Cardiac muscle cell (in vitro differentiated cells and primary cell): ENCODE data around the gene ATP1A4. TPM values are rescaled to one million over a fixed set of nuclear protein-coding genes. Genes with fewer than 3 reads are reported as not detected.

ENCODE experiments used
- DNase-seq, 2 donors: peaks; one replicate each; pipeline versions ENCODE4 v3.0.0 to v3.0.0-alpha.2; 2010 to 2017; ENCODE audit warnings: low read depth in 1 of 2, low spot score in 1 of 2
- H3K27ac ChIP-seq: fragments of 200-600 bp; sonication (generic); 2 replicates; pipeline ENCODE4 v1.5.1; 2016
- H3K27me3 ChIP-seq: fragments of 200-600 bp; sonication (generic); 2 replicates; pipeline ENCODE4 v1.6.0; 2016; ENCODE audit warnings: control low read depth
- H3K36me3 ChIP-seq: fragments of 200-600 bp; sonication (generic); 2 replicates; pipeline ENCODE4 v1.5.1; 2016; ENCODE audit warnings: control low read depth
- H3K4me1 ChIP-seq: fragments of 200-600 bp; sonication (generic); 2 replicates; pipeline ENCODE4 v1.8.1; 2017; ENCODE audit warnings: low read depth, mild to moderate bottlenecking, mixed run types
- H3K4me3 ChIP-seq: fragments of 200-600 bp; sonication (generic); 2 replicates; pipeline ENCODE4 v1.5.1; 2016; ENCODE audit warnings: mild to moderate bottlenecking
- H3K9me3 ChIP-seq: fragments of 200-600 bp; sonication (generic); 2 replicates; pipeline ENCODE4 v1.5.1; 2017; ENCODE audit warnings: low read depth, mild to moderate bottlenecking, control low read depth
- CTCF ChIP-seq: IDR thresholded peaks from 2 replicates; pipeline ENCODE4 v1.5.1; 2012; ENCODE audit warnings: low read depth, mild to moderate bottlenecking, low read length
- polyA plus RNA-seq: library from polyadenylated mRNA; unstranded; fragments of >200 nt; fragmentation: Nextera tagmentation; extraction: Ambion mirVana; gene quantifications from 2 replicates; pipeline ENCODE4 v1.2.1, GENCODE V29; 2016
- total RNA-seq: library from RNA; depleted of rRNA; stranded (reverse); fragments of >200 nt; gene quantifications from 2 replicates; pipeline ENCODE4 v1.2.3, GENCODE V29; 2016

ATP1A4 gene
- total and polyA plus RNA-seq, 2 experiments from 2014 or later, result 0.21 to 0.57 TPM

GRCh38 chr1:160204526-160205241 is 53.3 kb downstream of the ATP1A4 start:
- Histone ChIP-seq H3K36me3 (no peaks in the 10 kb centered on the region), H3K27me3 (no peaks in the 10 kb centered on the region), H3K9me3 (no peaks in the 10 kb centered on the region), H3K27ac (peak overlapping the region; percentile 27), H3K4me3 (peak overlapping the region; percentile 100), H3K4me1 (peaks cover 39% of the 10 kb centered on the region)
- TF ChIP-seq CTCF, result no peak
- DNase-seq, result no peak

- TF ChIP-seq CTCF, result no peak
- no peaks in the 10 kb centered on the region for H3K9me3 ChIP-seq
- peak; percentile 80 to 81 for DNase-seq
- H3K27ac ChIP-seq, result peak within 1 kb of the TSS; percentile 83
- peak within 1 kb of the TSS; percentile 100 for H3K4me3 ChIP-seq
- H3K27me3 ChIP-seq, result no peaks in the 10 kb centered on the region
- H3K36me3 ChIP-seq, result no peaks in the 10 kb centered on the region
- H3K4me1 ChIP-seq, result peaks cover 47% of the 10 kb centered on the region
These were observed 54.0 kb downstream of the ATP1A4 start, which contains the start of gene PEA15 for GRCh38 chr1:160205242-160206035. TSS of gene PEA15 (plus strand) at chr1:160205384. CDS start at chr1:160211545, 6,161 bp downstream.

GRCh38 chr1:160206036-160206389 is 54.6 kb downstream of the ATP1A4 start:
- Histone ChIP-seq H3K4me3 (peak overlapping the region; percentile 100), H3K4me1 (peaks cover 51% of the 10 kb centered on the region), H3K36me3 (no peaks in the 10 kb centered on the region), H3K27me3 (no peaks in the 10 kb centered on the region), H3K9me3 (no peaks in the 10 kb centered on the region), H3K27ac (no peak overlapping the region)
- no peak for TF ChIP-seq CTCF
- DNase-seq, result peak in 1 of 2 donors; percentile 45

GRCh38 chr1:160206421-160207117 is 55.2 kb downstream of the ATP1A4 start:
- peak in 1 of 2 donors; percentile 89 for DNase-seq
- Histone ChIP-seq H3K9me3 (no peaks in the 10 kb centered on the region), H3K4me1 (peaks cover 57% of the 10 kb centered on the region), H3K27me3 (no peaks in the 10 kb centered on the region), H3K36me3 (peaks cover 2% of the 10 kb centered on the region), H3K27ac (no peak overlapping the region), H3K4me3 (peak overlapping the region; percentile 100)
- TF ChIP-seq CTCF, result no peak

- H3K27me3 ChIP-seq, result no peaks in the 10 kb centered on the region
- no peak overlapping the region for H3K4me3 ChIP-seq
- no peaks in the 10 kb centered on the region for H3K9me3 ChIP-seq
- peaks cover 8% of the 10 kb centered on the region for H3K36me3 ChIP-seq
- peak overlapping the region; percentile 67 for H3K27ac ChIP-seq
- no peak for TF ChIP-seq CTCF
- DNase-seq, result no peak
- peaks cover 62% of the 10 kb centered on the region for H3K4me1 ChIP-seq
These were observed 55.8 kb downstream of the ATP1A4 start for GRCh38 chr1:160207118-160207650.
